ENCODE results near the gene HOXA7.
A peak's percentile ranks its signal among the peaks of the same experiment; 100 is the strongest.

DNA sequence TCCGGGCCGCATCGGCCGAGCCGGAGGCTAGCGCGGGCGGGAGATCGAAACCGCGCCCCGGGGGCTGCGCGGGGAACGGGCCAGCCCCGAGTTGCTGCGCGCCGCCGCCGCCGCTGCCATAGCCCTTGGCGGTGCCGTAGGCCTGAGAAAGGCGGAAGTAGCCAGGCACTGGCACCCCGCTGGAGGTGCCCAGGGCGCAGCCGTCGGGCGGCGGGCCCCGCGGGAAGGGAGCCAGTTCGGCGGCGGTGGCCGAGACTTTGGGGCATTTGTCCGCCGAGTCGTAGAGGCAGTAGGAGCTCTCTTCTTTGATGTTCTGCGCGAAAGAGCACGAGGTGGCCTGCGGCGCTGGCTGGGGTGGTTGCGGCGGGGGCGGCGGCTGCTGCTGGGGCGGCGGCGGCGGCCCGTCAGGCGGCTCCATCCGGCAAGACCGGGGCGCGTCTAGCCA lies 17.1 kb upstream of the HOXA7 start:
- TF ChIP-seq, protein P1, sequence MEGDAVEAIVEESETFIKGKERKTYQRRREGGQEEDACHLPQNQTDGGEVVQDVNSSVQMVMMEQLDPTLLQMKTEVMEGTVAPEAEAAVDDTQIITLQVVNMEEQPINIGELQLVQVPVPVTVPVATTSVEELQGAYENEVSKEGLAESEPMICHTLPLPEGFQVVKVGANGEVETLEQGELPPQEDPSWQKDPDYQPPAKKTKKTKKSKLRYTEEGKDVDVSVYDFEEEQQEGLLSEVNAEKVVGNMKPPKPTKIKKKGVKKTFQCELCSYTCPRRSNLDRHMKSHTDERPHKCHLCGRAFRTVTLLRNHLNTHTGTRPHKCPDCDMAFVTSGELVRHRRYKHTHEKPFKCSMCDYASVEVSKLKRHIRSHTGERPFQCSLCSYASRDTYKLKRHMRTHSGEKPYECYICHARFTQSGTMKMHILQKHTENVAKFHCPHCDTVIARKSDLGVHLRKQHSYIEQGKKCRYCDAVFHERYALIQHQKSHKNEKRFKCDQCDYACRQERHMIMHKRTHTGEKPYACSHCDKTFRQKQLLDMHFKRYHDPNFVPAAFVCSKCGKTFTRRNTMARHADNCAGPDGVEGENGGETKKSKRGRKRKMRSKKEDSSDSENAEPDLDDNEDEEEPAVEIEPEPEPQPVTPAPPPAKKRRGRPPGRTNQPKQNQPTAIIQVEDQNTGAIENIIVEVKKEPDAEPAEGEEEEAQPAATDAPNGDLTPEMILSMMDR (conservative IDR thresholded peaks at IDR 0.05; ENCODE audit: low read depth in 2 of 2) = no peak
- TF ChIP-seq POLR2AphosphoS5 (IDR thresholded peaks at IDR 0.05; ENCODE audit: low read depth) (no peak), EZH2 (IDR thresholded peaks at IDR 0.05; ENCODE audit: low read depth, unreplicated experiment) (peak; percentile 73), CREB1 (CRISPR knock-in tag; IDR thresholded peaks at IDR 0.05; ENCODE audit: low read depth) (no peak), JUNB (IDR thresholded peaks at IDR 0.05; ENCODE audit: unreplicated experiment) (no peak), ZNF114 (CRISPR knock-in tag; IDR thresholded peaks at IDR 0.05) (no peak), EZH2phosphoT487 (IDR thresholded peaks at IDR 0.05; ENCODE audit: unreplicated experiment) (peak; percentile 97), NANOG (IDR thresholded peaks at IDR 0.05; ENCODE audit: borderline replicate concordance) (no peak), ZNF331 (CRISPR knock-in tag; IDR thresholded peaks at IDR 0.05; ENCODE audit: low read depth) (no peak), STAT1 (IDR thresholded peaks at IDR 0.05; ENCODE audit: unreplicated experiment) (no peak)
- TF ChIP-seq, protein P2, sequence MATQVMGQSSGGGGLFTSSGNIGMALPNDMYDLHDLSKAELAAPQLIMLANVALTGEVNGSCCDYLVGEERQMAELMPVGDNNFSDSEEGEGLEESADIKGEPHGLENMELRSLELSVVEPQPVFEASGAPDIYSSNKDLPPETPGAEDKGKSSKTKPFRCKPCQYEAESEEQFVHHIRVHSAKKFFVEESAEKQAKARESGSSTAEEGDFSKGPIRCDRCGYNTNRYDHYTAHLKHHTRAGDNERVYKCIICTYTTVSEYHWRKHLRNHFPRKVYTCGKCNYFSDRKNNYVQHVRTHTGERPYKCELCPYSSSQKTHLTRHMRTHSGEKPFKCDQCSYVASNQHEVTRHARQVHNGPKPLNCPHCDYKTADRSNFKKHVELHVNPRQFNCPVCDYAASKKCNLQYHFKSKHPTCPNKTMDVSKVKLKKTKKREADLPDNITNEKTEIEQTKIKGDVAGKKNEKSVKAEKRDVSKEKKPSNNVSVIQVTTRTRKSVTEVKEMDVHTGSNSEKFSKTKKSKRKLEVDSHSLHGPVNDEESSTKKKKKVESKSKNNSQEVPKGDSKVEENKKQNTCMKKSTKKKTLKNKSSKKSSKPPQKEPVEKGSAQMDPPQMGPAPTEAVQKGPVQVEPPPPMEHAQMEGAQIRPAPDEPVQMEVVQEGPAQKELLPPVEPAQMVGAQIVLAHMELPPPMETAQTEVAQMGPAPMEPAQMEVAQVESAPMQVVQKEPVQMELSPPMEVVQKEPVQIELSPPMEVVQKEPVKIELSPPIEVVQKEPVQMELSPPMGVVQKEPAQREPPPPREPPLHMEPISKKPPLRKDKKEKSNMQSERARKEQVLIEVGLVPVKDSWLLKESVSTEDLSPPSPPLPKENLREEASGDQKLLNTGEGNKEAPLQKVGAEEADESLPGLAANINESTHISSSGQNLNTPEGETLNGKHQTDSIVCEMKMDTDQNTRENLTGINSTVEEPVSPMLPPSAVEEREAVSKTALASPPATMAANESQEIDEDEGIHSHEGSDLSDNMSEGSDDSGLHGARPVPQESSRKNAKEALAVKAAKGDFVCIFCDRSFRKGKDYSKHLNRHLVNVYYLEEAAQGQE (IDR thresholded peaks at IDR 0.05; ENCODE audit: unreplicated experiment) = no peak
- TF ChIP-seq, protein P3, sequence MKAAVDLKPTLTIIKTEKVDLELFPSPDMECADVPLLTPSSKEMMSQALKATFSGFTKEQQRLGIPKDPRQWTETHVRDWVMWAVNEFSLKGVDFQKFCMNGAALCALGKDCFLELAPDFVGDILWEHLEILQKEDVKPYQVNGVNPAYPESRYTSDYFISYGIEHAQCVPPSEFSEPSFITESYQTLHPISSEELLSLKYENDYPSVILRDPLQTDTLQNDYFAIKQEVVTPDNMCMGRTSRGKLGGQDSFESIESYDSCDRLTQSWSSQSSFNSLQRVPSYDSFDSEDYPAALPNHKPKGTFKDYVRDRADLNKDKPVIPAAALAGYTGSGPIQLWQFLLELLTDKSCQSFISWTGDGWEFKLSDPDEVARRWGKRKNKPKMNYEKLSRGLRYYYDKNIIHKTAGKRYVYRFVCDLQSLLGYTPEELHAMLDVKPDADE (IDR thresholded peaks at IDR 0.05) = no peak
- TF ChIP-seq, protein P4, sequence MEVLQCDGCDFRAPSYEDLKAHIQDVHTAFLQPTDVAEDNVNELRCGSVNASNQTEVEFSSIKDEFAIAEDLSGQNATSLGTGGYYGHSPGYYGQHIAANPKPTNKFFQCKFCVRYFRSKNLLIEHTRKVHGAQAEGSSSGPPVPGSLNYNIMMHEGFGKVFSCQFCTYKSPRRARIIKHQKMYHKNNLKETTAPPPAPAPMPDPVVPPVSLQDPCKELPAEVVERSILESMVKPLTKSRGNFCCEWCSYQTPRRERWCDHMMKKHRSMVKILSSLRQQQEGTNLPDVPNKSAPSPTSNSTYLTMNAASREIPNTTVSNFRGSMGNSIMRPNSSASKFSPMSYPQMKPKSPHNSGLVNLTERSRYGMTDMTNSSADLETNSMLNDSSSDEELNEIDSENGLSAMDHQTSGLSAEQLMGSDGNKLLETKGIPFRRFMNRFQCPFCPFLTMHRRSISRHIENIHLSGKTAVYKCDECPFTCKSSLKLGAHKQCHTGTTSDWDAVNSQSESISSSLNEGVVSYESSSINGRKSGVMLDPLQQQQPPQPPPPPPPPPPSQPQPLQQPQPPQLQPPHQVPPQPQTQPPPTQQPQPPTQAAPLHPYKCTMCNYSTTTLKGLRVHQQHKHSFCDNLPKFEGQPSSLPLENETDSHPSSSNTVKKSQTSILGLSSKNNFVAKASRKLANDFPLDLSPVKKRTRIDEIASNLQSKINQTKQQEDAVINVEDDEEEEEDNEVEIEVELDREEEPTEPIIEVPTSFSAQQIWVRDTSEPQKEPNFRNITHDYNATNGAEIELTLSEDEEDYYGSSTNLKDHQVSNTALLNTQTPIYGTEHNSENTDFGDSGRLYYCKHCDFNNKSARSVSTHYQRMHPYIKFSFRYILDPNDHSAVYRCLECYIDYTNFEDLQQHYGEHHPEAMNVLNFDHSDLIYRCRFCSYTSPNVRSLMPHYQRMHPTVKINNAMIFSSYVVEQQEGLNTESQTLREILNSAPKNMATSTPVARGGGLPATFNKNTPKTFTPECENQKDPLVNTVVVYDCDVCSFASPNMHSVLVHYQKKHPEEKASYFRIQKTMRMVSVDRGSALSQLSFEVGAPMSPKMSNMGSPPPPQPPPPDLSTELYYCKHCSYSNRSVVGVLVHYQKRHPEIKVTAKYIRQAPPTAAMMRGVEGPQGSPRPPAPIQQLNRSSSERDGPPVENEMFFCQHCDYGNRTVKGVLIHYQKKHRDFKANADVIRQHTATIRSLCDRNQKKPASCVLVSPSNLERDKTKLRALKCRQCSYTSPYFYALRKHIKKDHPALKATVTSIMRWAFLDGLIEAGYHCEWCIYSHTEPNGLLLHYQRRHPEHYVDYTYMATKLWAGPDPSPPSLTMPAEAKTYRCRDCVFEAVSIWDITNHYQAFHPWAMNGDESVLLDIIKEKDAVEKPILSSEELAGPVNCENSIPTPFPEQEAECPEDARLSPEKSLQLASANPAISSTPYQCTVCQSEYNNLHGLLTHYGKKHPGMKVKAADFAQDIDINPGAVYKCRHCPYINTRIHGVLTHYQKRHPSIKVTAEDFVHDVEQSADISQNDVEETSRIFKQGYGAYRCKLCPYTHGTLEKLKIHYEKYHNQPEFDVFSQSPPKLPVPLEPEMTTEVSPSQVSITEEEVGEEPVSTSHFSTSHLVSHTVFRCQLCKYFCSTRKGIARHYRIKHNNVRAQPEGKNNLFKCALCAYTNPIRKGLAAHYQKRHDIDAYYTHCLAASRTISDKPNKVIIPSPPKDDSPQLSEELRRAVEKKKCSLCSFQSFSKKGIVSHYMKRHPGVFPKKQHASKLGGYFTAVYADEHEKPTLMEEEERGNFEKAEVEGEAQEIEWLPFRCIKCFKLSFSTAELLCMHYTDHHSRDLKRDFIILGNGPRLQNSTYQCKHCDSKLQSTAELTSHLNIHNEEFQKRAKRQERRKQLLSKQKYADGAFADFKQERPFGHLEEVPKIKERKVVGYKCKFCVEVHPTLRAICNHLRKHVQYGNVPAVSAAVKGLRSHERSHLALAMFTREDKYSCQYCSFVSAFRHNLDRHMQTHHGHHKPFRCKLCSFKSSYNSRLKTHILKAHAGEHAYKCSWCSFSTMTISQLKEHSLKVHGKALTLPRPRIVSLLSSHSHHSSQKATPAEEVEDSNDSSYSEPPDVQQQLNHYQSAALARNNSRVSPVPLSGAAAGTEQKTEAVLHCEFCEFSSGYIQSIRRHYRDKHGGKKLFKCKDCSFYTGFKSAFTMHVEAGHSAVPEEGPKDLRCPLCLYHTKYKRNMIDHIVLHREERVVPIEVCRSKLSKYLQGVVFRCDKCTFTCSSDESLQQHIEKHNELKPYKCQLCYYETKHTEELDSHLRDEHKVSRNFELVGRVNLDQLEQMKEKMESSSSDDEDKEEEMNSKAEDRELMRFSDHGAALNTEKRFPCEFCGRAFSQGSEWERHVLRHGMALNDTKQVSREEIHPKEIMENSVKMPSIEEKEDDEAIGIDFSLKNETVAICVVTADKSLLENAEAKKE (CRISPR knock-in tag; IDR thresholded peaks at IDR 0.05) = no peak

Measured in GM23338 (cell line).